NCI-H146 treated with DMSO at 0.1 percent for 48 hours (cell line): ENCODE results near the gene GRIN2C.

Experiments
- DNase-seq: peaks from one replicate; lab custom pipeline; 2025; ENCODE audit not compliant: unreplicated experiment; lab: John Stamatoyannopoulos, UW

The GRIN2C gene

DNA sequence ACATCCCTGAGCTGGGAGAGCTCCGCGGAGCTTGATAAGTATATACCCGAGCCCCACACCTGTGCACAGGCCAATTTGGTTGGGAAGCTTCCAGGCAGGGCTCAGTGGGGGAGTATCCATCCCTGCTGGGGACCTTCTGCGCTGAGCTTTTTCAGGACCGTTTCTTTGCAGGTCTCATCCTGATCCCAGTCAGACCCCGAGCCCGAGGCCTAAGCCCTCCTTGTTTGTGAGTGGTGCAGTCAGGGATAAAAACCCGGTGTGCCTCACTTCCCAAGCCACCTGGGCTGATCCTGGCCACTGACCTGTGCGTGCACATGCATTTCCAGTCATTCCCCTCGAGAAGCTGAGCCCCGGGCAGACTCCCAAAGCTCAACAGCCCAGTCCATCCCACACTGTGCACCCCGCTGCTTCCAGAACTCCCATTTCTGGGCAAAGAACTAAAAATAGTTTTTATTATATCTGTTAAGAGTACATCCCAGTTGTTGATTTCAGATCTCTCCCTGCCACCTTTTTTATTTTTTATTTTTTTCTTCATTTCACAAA lies 56.2 kb downstream of the GRIN2C start:
- DNase-seq, result no peak

DNA sequence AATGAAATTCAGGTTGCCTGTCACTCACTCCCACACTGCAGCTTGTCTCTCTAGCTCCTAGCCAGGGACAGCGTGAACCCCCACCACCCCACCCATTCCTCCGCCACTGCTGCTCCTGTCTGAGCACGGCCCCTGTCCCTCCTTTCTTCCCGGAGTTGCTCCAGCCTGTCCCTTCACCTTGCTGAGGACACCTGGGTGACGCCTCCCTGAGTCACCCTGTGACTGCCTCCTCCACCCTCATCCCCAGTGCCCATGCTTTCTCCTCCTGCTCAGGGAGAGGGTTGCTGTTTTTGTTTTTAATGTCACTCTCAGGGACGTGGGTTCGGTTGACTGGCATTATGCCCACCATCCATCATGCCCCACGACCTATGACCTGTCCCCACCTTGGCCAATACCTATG lies 57.8 kb downstream of the GRIN2C start:
- DNase-seq, result no peak

DNA sequence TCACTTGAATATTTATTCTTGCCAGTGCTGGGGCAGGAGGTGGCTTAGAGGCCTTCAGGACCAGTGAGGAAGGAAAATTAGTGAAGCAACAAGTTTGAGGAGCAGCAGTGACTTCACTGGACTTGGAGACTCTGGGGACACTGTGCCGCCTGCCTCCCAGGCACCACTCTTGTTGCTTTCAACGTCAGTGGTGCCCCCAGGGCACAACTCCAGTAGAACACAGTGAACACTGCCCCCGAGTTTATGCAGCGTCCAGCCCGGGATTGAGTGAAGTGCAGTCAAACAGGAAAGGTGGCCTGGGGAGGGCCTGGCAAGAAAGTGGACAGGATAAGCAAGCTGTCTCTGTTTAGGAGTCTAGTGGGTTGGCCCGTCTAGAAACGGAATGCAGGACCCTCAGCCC lies 59.2 kb downstream of the GRIN2C start:
- no peak for DNase-seq

DNA sequence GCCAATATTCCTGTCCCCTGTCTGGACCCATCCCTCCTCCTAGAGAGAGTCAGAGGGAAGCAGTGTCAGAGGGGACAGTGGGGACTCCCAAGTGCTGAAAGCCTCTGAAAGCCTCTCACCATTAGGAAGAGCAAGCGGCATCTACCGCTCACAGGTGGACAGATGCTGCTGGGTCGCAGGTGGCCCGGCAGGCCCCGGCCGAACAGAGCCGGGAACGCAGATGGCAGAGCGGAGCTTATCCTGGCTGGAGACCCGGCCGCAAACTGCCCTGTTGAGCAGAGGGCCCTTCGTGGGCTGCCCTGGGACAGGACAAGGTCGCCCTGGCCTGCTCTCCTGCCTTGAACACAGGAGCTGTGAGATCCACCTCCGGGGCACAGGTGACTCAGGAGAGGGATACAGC lies 60.6 kb downstream of the GRIN2C start:
- no peak for DNase-seq

DNA sequence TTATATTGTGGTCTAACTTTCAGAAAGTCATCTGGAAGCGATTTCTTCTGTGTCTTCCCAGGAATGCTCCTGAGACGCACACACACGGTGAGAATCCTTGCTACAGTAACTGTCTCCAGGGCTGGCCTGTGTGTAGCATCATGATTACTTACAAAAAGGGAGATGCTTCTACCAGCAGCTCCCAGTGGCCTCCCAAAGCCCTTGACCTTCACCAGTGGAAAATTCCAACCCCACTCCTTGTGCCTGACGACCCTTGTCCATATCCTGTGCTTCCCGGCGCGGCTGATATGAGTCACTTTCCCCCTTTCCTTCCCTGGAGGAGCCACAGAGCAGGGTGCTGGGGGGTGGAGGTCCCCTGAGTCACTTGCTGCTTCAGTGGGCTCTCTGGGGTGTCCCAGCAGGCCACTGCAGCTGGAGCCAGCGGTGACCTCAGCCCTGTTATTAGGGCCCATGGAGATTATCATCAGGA lies 61.4 kb downstream of the GRIN2C start:
- DNase-seq, result no peak

DNA sequence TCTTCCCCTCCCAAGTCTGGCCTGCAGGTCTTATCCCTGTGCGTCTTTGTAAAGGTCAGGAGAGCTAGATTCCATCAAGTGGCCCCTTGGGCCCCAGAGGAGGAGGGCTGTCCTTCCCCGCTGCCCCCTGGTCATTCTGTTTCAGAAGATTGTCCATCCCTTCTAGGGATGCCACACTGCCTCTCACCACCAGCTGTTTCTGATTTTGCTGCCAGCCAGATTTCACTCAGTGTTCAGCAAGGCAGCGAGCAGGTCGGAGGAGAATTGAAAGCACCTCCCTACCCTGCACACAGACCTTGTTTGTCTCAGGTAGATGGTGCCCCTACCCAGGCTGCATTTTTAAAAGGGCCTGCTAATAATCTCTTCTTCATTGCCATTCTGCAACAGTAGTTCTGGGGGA lies 61.9 kb downstream of the GRIN2C start:
- DNase-seq, result no peak

DNA sequence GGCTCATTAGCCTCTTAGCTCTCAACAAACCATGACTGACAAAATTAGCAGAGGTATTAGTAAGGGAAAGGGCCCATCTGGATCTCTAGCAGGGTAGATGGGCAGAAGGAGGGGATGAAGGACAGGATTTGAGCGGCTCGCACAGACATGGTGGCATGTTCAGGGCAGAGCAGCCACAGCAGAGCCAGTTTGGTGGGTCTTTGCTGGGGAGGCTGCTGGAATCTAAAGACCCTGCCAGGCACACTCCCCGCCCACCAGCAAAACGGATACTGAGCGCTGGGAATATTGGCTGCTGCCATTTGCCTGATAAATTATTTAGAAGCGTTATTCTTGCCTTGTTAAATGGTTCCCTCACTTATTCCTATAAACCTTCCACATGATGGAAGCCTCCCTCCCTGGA lies 62.8 kb downstream of the GRIN2C start:
- DNase-seq, result no peak

DNA sequence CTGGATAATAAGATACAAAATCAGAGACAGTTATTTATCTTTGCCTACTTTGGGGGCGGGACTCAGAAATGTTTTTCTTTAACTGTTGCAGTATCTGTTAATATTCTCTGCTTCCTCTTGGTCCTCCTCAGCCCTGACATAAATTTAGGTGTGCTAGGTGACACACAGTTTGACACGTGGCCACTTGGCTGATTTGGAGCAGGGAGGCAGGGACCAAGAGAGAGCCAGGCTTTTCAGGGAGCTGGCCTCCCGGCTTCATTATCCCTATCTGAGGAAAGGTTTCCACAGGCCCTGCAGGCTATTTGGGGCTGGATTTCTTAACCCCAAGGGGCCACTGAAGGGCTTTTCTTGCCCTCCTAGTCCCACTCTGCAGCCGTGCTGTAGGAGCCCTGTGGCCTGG lies 63.5 kb downstream of the GRIN2C start:
- no peak for DNase-seq

DNA sequence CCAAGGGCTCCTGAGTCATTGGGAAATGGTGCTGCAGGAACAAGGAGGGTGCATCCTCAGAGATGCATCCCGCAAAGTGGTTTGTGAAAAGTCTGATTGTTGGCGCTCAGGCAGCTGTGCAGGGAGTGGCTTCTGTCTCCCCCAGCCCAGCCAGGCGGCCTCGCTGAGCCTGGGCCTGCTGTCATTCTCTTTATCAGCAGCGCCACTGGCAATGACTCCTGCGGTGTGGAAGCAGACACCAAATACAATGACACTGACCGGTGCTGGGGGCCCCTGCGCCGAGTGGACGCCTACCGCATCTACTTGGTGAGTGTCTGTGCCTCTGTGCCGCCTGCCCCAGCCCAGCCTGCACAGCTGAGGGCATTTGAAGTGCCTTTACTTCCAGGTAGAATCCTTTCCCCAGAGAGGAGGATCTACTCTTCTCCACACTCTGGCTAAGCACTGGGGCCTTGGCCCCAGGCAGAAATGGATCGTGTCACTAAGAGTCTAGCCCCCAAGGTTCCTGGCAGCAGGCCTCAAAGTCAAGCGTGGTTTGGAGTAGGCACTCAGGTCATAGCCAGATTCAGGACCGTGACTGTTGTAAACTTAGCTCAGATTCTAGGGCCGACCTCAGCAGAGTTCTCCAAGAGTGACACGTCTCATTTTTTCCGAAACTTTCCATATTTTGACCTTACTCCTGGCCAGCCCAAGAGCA lies 64.2 kb downstream of the GRIN2C start:
- DNase-seq, result no peak

DNA sequence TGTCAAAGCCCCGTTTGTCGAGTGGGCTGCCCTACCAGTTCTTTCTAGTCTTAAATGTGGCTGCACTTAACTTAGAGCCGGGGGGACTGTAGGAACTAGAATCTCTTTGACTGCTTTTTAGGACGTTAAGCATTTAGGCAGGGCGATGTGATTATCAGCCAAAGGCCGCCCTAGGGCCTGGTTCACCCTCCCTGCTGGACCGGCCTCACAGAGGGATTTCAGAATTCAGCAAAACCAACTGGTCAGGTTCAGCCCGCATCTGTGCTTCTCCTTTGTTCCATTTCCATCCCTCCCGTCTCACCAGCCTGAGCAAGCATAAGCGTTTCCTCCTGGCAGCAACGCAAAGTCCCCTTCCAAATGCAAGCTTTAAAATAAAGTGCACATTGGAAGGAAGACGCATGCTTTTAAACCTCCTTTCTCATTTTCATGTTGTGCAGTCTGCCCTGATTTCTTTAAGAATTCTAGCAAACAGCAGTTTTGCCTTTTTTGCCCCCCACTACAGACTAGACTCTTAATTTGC lies 67.0 kb downstream of the GRIN2C start:
- no peak for DNase-seq
